HepG2 (cell line): ENCODE results near the gene LCAT. TPM values are rescaled to one million over a fixed set of nuclear protein-coding genes. Genes with fewer than 3 reads are reported as not detected.

Experiments
- ARNT ChIP-seq: fragments of 450-650 bp; IDR thresholded peaks from 2 replicates; pipeline ENCODE4 v1.6.1; 2017
- ATF1 ChIP-seq: IDR thresholded peaks from 2 replicates; pipeline ENCODE4 v1.6.1; 2016; ENCODE audit warnings: mild to moderate bottlenecking, control low read depth
- DR1 ChIP-seq: sonication (generic); formaldehyde crosslinking; IDR thresholded peaks from 2 replicates; pipeline ENCODE4 v1.8.0; 2021; ENCODE audit warnings: mild to moderate bottlenecking, missing genetic modification reagents, inconsistent platforms
- EZH2 ChIP-seq: conservative IDR thresholded peaks from 2 replicates; pipeline ENCODE4 v1.6.1; 2012; ENCODE audit warnings: mild to moderate bottlenecking, low read depth, low read length, moderate library complexity
- FOXA1 ChIP-seq, 2 experiments: fragments of 450-650 bp in 1 of 2; sonication (generic) in 1 of 2; formaldehyde crosslinking in 1 of 2; IDR thresholded peaks; 2 replicates each; pipeline versions ENCODE4 v1.4.0 to v1.6.1; 2016 to 2020; ENCODE audit warnings: missing genetic modification reagents in 1 of 2
- NCOR1 ChIP-seq: fragments of 200-600 bp; sonication (generic); IDR thresholded peaks from 2 replicates; pipeline ENCODE4 v1.7.0; 2017; ENCODE audit warnings: antibody characterized with exemption, low read length, borderline replicate concordance
- PCBP1 ChIP-seq: fragments of 200-400 bp; formaldehyde crosslinking; IDR thresholded peaks from 2 replicates; pipeline ENCODE4 v1.6.1; 2017; ENCODE audit warnings: mild to moderate bottlenecking, low read depth, low read length, borderline replicate concordance
- RFX3 ChIP-seq: IDR thresholded peaks from 2 replicates; pipeline ENCODE4 v1.6.1; 2016; ENCODE audit warnings: missing biosample characterization, missing genetic modification reagents
- RNF2 ChIP-seq: fragments of 450-650 bp; conservative IDR thresholded peaks from 2 replicates; pipeline ENCODE4 v1.6.1; 2016; ENCODE audit warnings: low read depth
- SP1 ChIP-seq, 2 experiments: fragments of 450-650 bp in 1 of 2; sonication (generic) in 1 of 2; formaldehyde crosslinking in 1 of 2; IDR thresholded peaks; 2 replicates each; pipeline versions ENCODE4 v1.4.0 to v1.6.1; 2016 to 2020; ENCODE audit warnings: missing genetic modification reagents in 1 of 2
- SUZ12 ChIP-seq: fragments of 150-350 bp; IDR thresholded peaks from 2 replicates; pipeline ENCODE4 v1.6.1; 2014; ENCODE audit warnings: low read depth, low read length
- TCF7L2 ChIP-seq: IDR thresholded peaks from 2 replicates; pipeline ENCODE4 v1.6.1; 2011; ENCODE audit warnings: mild to moderate bottlenecking, low read depth, low read length, moderate library complexity
- ZFP36 ChIP-seq: fragments of 150-350 bp; IDR thresholded peaks from 2 replicates; pipeline ENCODE4 v1.6.1; 2018; ENCODE audit warnings: borderline replicate concordance, low read length, low read depth; ENCODE audit not compliant: partially characterized antibody
- ZFY ChIP-seq: sonication (generic); formaldehyde crosslinking; IDR thresholded peaks from 2 replicates; pipeline ENCODE4 v1.4.0; 2020; ENCODE audit warnings: missing genetic modification reagents
- ZNF256 ChIP-seq: sonication (generic); formaldehyde crosslinking; conservative IDR thresholded peaks from 2 replicates; pipeline ENCODE4 v1.4.0; 2020; ENCODE audit warnings: missing genetic modification reagents
- ZNF281 ChIP-seq: sonication (generic); formaldehyde crosslinking; IDR thresholded peaks from 2 replicates; pipeline ENCODE4 v1.4.0; 2020; ENCODE audit warnings: missing genetic modification reagents, borderline replicate concordance
- ZNF446 ChIP-seq: sonication (generic); formaldehyde crosslinking; IDR thresholded peaks from 2 replicates; pipeline ENCODE4 v1.5.0; 2020; ENCODE audit warnings: mild to moderate bottlenecking, missing genetic modification reagents
- ZNF513 ChIP-seq: sonication (generic); formaldehyde crosslinking; conservative IDR thresholded peaks from 2 replicates; pipeline ENCODE4 v1.5.0; 2020; ENCODE audit warnings: missing genetic modification reagents
- ZNF570 ChIP-seq: sonication (generic); formaldehyde crosslinking; IDR thresholded peaks from 2 replicates; pipeline ENCODE4 v1.4.0; 2020; ENCODE audit warnings: mild to moderate bottlenecking, missing genetic modification reagents, borderline replicate concordance
- ZNF619 ChIP-seq: sonication (generic); formaldehyde crosslinking; IDR thresholded peaks from 2 replicates; pipeline ENCODE4 v1.4.0; 2020; ENCODE audit warnings: mild to moderate bottlenecking, missing genetic modification reagents
- ZNF784 ChIP-seq: sonication (generic); formaldehyde crosslinking; IDR thresholded peaks from 2 replicates; pipeline ENCODE4 v1.5.1; 2020; ENCODE audit warnings: missing genetic modification reagents, mild to moderate bottlenecking, borderline replicate concordance
- polyA plus RNA-seq, 8 experiments: library from polyadenylated mRNA; depleted of rRNA in 3 of 8; stranded (reverse) in 7 of 8; unstranded in 1 of 8; fragments of >200 nt; fragmentation: Illumina TruSeq in 4 of 8; extraction: Trizol in 4 of 8; gene quantifications; 2 replicates each; pipeline versions ENCODE4 v1.2.1 to v1.2.3, GENCODE V29; 2011 to 2016; ENCODE audit warnings: low read depth in 4 of 8, missing spikeins in 1 of 8, mixed read lengths in 1 of 8; ENCODE audit not compliant: insufficient read depth in 1 of 8
- total RNA-seq, 5 experiments: library from RNA; depleted of rRNA; stranded (reverse); fragments of >200 nt; fragmentation: Illumina TruSeq; extraction: Trizol; gene quantifications; 2 replicates each; pipeline ENCODE4 v1.2.3, GENCODE V29; 2016; ENCODE audit warnings: low read depth in 1 of 5
- TF ChIP-seq, protein P1 (sequence below): sonication (generic); formaldehyde crosslinking; IDR thresholded peaks from 2 replicates; pipeline ENCODE4 v1.9.0; 2021; ENCODE audit warnings: missing genetic modification reagents, mild to moderate bottlenecking, borderline replicate concordance
- TF ChIP-seq, protein P2 (sequence below): sonication (generic); formaldehyde crosslinking; IDR thresholded peaks from 2 replicates; pipeline ENCODE4 v1.4.0; 2020; ENCODE audit warnings: missing genetic modification reagents

The LCAT gene
- total and polyA plus RNA-seq, 2 of the 13 experiments (the other 11 are each of a cell fraction or from before 2014, with no cell fraction given) = 36.1 to 38.9 TPM

DNA sequence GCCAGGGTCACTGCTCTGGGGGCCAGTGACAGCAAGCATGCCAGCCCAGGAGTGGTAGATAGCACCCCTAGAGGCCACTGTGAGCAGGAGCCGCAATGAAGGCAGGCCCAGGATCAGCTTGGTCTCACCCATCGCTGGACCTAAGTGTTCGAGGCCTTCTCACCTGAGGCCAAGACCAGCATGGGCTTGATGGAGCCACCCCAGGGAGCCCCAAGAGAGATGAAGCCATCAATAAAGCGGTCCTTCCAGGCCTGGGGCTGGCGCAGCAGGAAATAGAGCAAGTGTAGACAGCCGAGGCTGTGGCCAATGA lies 1.8 kb downstream of the LCAT start (continued):
- no peak for TF ChIP-seq ZNF281
- no peak for TF ChIP-seq ZNF570
- TF ChIP-seq ZFY (CRISPR knock-in tag) = peak; percentile 48; the same call in 1 of the 2 replicates
- no peak for TF ChIP-seq FOXA1 (IDR thresholded peaks at IDR 0.05)
- TF ChIP-seq FOXA1 (CRISPR knock-in tag; IDR thresholded peaks at IDR 0.05) = no peak
- no peak for TF ChIP-seq ZNF513
- TF ChIP-seq, protein P1, sequence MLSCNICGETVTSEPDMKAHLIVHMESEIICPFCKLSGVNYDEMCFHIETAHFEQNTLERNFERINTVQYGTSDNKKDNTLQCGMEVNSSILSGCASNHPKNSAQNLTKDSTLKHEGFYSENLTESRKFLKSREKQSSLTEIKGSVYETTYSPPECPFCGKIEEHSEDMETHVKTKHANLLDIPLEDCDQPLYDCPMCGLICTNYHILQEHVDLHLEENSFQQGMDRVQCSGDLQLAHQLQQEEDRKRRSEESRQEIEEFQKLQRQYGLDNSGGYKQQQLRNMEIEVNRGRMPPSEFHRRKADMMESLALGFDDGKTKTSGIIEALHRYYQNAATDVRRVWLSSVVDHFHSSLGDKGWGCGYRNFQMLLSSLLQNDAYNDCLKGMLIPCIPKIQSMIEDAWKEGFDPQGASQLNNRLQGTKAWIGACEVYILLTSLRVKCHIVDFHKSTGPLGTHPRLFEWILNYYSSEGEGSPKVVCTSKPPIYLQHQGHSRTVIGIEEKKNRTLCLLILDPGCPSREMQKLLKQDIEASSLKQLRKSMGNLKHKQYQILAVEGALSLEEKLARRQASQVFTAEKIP (CRISPR knock-in tag) = no peak
- TF ChIP-seq SUZ12 = no peak
- no peak for TF ChIP-seq ZNF619 (CRISPR knock-in tag)
- no peak for TF ChIP-seq PCBP1
- TF ChIP-seq ARNT = no peak
- no peak for TF ChIP-seq TCF7L2
- TF ChIP-seq RNF2 = no peak
- TF ChIP-seq SP1 (IDR thresholded peaks at IDR 0.05) = no peak
- no peak for TF ChIP-seq SP1 (CRISPR knock-in tag; IDR thresholded peaks at IDR 0.05)
- TF ChIP-seq, protein P2, sequence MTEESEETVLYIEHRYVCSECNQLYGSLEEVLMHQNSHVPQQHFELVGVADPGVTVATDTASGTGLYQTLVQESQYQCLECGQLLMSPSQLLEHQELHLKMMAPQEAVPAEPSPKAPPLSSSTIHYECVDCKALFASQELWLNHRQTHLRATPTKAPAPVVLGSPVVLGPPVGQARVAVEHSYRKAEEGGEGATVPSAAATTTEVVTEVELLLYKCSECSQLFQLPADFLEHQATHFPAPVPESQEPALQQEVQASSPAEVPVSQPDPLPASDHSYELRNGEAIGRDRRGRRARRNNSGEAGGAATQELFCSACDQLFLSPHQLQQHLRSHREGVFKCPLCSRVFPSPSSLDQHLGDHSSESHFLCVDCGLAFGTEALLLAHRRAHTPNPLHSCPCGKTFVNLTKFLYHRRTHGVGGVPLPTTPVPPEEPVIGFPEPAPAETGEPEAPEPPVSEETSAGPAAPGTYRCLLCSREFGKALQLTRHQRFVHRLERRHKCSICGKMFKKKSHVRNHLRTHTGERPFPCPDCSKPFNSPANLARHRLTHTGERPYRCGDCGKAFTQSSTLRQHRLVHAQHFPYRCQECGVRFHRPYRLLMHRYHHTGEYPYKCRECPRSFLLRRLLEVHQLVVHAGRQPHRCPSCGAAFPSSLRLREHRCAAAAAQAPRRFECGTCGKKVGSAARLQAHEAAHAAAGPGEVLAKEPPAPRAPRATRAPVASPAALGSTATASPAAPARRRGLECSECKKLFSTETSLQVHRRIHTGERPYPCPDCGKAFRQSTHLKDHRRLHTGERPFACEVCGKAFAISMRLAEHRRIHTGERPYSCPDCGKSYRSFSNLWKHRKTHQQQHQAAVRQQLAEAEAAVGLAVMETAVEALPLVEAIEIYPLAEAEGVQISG (CRISPR knock-in tag) = peak; percentile 35
- TF ChIP-seq ATF1 = no peak
- TF ChIP-seq EZH2 = no peak
- no peak for TF ChIP-seq ZNF256 (CRISPR knock-in tag)
- TF ChIP-seq RFX3 (CRISPR knock-in tag) = no peak
- no peak for TF ChIP-seq ZNF446
- no peak for TF ChIP-seq NCOR1
- TF ChIP-seq DR1 (CRISPR knock-in tag) = no peak
- TF ChIP-seq ZFP36 = no peak
- TF ChIP-seq ZNF784 = no peak
